DMS153 (cell line): ENCODE results near the gene ZSCAN21.

Experiments used
- DNase-seq: peaks from one replicate; lab custom pipeline; 2025; lab: John Stamatoyannopoulos, UW

ZSCAN21 gene

DNA sequence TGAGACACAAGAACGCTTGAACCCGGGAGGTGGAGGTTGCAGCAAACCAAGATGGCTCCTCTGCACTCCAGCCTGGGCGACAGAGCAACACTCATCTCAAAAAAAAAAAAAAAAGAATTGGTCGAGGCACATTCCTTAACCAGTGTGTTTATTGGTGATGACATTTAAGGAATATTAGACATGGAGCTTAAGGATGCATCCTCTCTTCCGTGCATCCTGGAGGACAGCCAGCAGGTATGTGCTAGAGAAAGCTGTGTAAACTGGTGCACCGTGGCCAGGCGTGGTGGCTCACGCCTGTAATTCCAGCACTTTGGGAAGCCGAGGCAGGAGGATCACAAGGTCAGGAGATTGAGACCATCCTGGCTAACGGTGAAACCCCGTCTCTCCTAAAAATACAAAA, 22.4 kb upstream of the ZSCAN21 start:
- no peak for DNase-seq

DNA sequence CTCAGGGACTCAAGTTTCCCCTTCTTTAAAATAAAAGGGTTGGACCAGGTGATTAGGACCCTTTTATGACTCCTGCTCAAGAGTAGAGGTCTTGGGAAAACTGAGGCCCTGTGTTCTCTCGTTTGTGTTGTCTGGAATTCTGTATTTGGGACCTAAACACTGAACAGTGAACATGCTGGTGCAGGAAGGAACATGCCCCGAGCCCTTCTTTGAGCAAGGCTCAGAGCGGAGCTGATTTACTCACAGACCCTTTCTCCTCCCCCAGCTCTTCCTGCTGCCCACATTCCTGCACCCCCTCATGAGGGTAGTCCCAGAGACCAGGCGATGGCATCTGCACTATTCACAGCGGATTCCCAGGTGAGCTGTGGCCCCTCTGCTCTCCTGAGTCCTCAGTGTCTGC, 20.0 kb upstream of the ZSCAN21 start:
- DNase-seq, result no peak

DNA sequence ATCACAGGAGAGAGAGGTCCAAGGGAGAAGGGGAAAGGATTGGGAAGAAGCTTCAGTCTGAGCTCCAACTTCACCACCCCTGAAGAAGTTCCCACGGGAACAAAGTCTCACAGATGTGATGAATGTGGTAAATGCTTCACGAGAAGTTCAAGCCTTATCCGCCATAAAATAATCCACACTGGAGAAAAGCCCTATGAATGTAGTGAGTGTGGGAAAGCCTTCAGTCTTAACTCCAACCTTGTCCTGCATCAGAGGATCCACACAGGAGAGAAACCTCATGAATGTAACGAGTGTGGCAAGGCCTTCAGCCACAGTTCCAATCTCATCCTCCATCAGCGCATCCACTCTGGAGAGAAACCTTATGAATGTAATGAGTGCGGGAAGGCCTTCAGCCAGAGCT, 16.0 kb upstream of the ZSCAN21 start:
- DNase-seq, result no peak

DNA sequence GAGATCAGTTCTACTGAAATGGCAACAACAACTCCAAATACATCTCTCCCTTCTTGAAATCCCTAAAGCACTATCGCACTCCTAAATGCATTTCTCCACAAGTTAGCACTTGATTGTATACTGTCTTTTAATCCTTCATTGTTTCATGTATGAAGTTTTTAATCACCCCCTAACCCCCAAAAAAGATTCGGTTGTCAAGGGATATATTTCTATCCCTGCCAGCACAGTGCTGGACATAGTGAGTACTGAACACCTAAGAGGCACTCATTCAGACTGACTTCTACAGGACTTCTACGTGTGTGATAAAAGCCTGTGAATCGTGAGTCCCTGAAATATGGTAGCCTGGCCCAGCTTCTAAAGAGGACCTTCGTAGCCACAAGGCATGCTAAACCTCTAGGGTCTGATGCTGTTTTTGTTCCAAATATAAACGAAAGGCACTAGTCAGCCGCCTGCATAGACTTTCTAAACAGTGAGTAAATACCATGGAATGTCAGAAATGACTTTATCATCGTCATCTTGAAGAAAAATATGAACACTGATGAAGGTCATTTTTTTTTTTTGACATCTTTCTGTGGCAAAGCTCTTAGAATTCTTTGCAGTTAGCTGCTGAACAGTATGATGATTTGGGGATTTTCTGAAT, 14.6 kb upstream of the ZSCAN21 start:
- DNase-seq, result no peak

DNA sequence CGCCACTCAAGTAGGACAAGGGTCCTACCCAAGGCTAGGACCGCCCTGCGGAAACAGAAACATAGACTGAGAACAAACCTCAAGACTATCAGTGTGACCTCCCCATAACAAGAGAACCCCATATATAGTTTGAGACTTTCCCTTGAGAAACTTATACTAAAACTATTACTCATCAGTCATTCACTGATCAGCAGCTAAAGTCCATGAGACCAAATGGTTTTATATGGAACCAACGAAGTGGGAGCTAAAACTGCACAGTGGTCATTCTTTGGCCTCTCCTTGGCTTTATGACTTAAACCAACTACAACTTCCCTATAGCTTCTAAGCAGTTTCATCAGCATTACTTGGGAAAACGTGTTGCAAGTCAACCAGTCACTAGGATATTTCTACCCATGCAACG, 13.7 kb upstream of the ZSCAN21 start:
- no peak for DNase-seq

DNA sequence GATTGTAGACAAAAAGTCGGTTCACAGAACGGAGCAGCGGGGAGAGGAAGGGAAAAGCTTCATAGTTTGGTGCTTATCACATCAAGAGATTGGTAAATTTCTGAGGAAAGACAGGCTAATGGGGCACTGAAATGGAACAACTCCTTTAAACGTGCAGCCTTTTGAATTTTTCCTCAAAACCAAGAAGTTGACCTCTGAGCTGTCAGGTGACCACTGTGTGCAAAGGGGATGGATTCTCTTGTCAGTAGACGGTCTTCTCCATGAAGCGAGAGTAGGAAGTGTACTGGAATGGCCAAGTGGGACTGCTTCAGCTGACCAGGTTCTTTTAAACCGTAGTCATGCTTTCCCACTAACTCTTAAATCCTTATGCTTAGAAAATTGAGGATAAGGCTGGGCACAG, 11.2 kb upstream of the ZSCAN21 start:
- no peak for DNase-seq

DNA sequence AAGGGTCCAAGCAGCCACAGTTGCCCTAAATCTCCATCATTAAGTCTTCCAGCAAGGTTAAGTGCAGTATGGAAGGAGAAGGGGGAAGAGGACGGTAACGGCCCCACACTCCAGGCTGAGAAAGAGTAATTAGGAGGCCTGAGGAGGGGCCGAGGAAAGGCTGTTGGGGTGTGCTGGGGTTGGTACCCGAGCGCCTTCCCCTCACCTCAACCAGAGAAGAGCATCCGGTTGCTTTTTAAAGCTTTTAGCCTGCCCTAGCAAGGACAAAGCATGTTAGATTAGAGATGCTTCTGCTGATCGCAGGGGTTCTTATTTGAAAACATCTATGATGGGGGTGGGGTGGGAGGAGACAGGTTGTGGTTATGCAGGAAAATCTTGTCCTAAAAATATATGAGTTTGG, 9.0 kb upstream of the ZSCAN21 start:
- no peak for DNase-seq

DNA sequence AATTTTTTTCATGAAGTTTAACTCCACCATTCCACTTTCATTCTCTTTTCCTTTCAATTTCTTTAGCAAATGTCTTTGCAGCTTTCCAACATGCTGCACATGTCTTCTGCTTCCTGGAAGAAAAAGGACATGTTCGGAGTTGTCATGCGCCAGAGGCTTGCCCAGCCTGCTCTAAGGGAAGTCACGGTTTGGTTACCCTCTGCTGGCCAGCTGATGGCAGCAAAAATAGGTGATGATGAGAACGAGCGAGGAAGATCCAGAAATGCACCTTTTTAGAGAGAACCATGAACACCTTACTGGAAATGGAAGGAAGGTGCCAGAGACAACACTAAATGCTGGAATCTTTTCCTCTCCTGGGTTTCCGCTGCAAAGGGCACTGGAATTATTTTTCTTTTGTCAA, 4.9 kb upstream of the ZSCAN21 start:
- DNase-seq, result no peak

DNA sequence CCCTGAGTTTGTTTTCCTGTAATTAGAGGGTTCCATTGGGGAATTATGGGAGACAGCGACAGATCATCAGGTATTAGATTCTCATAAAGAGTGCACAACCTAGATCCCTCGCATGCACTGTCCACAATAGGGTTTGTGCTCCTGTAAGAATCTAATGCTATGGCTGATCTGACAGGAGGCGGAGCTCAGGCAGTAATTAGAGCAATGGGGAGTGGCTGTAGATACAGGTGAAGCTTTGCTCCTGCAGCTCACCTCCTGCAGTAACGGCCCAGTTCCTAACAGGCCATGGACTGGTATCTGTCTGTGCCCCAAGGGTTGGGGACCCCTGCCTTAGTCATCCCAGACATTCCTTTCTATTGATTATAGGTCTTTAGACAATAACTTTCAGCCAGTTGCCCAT, 894 bp upstream of the ZSCAN21 start:
- DNase-seq, result no peak

DNA sequence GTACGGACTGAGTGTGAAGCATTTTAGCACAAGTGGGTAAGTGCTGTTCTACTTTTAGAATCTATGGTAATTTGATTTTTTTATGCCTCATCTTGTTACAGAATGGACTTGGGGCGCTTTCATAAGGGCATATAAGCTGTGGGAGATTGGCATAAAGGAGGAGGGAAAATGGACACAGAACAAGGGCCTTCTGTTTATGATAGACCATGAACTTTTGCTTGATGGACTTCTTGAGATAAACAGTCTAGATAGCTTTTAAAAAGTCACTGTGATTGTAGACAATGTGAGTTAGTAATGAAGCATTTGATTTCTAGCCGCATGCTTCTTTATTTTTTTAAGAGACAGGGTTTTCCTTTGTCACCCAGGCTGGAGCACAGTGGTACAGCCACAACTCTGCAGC, 2.0 kb downstream of the ZSCAN21 start:
- DNase-seq, result no peak

DNA sequence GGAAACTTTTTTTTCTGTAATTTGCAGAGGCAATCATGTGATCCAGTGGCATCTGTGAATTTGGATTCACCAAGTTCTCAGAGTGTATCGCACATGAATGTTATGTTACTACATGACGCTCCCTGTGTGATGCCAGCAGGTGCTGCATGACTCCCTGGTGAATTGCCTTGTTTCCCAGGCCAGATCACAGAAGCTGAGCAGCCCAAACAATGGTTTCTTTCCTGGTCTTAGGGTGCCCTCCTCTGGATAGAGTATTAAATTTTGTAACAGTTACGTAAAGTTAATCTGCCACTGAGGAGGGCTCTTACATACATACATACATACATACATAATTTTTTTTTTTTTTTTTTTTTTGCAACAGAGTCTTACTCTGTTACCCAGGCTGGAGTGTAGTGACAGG, 3.6 kb downstream of the ZSCAN21 start:
- peak; percentile 72 for DNase-seq

DNA sequence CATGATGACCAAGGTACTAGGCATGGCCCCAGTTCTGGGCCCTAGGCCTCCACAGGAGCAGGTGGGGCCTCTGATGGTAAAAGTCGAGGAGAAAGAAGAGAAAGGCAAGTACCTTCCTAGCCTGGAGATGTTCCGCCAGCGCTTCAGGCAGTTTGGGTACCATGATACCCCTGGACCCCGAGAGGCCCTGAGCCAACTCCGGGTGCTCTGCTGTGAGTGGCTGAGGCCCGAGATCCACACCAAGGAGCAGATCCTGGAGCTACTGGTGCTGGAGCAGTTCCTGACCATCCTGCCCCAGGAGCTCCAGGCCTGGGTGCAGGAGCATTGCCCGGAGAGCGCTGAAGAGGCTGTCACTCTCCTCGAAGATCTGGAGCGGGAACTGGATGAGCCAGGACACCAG, 7.4 kb downstream of the ZSCAN21 start:
- no peak for DNase-seq

DNA sequence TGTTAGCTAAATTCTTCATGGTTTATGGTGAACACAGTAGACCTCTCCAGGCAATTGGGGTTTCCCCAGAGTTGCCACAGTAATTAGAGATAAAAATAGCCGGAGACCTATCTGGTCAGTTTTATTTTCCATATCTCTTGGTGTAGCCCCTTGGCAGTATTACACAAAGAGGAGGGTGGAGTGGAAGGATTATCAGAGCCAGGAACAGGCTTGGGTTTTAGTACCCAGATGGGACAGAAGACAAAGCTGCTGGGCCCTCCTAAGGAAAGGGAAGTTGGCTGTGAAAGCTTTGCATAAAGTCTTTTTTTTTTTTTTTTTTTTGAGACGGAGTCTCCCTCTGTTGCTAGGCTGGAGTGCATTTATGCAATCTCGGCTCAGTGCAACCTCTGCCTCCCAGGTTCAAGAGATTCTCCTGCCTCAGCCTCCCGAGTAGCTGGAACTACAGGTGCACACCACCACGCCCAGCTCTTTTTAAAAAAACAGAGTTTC, 9.7 kb downstream of the ZSCAN21 start:
- DNase-seq, result no peak

DNA sequence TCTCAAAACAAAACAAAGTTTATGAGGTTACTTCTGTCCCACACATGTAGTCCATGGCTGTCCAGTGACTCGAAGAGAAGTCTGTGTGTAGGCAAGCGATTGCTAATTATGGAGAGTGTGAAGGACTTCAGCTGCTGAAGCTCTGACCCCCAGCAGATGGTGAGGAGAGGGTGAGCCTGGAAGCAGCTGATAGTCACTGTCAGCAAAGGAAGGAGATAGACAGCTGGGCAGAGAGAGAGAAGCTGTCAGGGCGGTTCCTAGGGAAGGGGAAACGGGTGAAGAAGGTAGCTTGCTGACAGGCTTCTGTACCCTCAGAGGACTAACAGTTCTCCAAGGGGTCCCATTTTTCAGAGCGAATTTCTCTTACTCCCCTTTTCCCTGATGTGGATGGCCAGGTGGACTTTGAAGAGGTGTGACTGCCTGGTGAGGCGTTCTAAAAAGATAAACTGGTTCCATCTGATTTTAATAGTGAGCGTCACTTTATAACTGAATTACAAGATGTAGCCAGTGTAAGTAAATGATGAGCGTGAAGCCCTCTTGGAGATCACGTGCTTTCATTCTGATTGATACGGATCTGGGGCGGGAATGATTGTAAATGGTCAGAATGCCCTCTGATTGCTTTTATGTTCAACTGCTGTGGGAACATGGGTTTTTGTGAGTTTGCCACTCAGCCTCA, 12.1 kb downstream of the ZSCAN21 start:
- DNase-seq, result no peak

DNA sequence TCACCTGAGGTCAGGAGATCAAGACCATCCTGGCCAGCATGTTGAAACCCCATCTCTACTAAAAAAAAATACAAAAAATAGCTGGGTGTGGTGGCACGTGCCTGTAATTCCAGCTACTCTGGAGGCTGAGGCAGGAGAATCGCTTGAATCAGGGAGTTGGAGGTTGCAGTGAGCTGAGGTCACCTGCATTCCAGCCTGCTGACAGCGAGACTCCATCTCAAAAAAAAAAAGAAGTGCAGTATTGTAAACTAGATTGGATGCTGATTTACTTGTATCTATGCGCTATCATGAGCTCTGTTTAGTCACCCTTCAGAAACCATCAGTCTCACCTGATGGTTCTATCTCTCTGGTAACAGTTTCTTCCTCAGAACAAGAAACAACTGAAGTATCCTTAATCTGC, 13.8 kb downstream of the ZSCAN21 start:
- no peak for DNase-seq

DNA sequence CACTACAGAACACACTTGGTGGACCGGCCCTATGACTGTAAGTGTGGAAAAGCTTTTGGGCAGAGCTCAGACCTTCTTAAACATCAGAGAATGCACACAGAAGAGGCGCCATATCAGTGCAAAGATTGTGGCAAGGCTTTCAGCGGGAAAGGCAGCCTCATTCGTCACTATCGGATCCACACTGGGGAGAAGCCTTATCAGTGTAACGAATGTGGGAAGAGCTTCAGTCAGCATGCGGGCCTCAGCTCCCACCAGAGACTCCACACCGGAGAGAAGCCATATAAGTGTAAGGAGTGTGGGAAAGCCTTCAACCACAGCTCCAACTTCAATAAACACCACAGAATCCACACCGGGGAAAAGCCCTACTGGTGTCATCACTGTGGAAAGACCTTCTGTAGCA, 14.6 kb downstream of the ZSCAN21 start:
- DNase-seq, result no peak

DNA sequence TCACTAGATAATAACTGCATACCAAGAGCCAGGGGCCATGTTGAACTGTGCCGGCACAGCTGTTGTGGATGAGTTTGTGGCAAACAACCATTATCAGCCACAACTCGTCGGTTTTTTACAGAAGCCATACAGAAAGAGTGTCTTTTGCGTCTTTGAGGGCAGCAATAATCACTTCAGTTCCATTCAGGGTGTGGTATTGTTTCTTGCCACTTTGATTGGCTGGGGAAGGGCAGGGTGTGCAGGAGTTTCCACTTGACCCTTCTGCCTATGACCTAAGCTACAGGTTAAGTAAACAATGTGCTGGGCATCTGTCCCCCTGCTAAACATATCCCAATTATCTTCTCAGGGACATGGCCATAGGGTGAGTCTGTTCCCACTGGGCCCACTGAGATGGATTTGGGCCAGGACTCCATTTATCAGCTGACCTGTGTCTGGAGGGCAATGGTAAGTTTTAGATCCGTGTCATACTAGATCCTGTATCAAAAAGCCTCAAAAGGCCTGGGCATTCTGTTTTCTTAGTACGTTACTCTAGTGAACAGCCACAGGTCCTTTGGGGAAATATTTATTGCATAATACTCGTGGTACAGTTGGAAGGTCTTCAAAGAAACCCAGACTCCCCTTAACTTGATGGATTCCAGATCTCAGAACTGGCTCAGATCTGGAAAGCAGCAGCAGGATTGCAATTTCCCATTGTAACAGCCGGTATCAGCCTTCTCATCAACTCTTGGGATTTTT, 16.0 kb downstream of the ZSCAN21 start:
- no peak for DNase-seq

DNA sequence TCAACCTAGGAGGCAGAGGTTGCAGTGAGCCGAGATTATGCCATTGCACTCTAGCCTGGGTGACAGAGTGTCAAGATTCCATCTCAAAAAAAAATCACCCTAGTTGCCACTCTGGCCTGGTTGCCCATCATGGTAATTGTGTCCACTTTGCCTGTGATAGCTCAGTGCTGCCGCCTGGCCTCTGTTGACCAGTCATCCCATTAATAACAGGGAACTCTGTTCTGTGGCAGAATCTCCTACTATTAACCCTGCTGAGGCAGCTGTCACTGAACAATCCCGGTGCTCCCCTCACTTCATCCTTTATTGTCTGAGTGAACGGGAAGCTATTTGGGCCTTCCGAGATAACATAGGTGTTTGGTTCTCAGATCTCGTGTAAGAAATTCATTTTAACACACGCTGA, 17.4 kb downstream of the ZSCAN21 start:
- DNase-seq, result no peak

DNA sequence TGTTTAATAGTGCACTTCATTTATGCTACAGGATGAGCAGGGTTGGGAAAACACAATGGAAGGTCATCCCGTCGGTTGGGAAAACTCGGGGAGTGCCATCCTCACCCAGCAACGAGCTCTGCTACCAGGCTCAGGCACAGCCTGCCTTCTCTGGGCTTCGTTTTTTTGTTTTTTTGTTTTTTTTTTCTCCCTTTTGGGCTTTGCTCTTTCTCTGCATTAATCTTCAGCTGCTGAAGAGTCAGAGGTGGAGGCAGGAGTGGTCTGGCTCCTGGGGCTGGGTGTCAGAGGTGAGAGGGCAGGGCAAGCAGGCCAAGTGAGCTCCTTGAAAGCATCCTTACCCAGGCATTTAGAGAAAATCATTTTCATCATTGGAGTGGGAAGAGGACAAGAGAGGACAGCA, 20.4 kb downstream of the ZSCAN21 start:
- DNase-seq, result no peak

DNA sequence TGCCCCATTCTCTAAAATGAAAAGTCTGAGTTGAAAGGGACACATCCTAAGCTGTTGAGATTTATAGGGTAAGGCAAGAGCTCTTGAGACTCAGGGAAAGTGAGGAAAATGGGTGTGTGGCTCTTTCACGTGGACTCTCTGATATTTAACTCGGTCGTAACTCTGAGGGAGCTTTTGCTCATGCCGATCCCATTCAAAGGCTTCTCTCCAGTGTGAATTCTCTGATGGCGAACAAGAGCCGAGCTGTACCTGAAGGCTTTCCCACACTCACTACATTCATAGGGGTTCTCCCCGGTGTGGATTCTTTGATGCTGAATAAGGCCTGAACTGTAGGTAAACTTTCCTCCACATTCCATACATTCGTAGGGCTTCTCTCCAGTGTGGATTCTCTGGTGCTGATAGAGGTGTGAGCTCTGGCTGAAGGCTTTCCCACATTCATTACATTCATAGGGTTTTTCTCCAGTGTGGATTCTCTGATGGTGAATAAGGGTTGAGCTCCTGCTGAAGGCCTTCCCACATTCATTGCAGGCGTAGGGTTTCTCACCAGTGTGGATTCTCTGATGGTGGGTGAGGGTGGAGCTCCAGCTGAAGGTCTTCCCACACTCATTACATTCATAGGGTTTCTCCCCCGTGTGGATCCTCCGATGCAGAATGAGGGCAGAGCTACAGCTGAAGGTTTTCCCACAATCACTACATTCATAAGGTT, 21.6 kb downstream of the ZSCAN21 start:
- DNase-seq, result no peak

DNA sequence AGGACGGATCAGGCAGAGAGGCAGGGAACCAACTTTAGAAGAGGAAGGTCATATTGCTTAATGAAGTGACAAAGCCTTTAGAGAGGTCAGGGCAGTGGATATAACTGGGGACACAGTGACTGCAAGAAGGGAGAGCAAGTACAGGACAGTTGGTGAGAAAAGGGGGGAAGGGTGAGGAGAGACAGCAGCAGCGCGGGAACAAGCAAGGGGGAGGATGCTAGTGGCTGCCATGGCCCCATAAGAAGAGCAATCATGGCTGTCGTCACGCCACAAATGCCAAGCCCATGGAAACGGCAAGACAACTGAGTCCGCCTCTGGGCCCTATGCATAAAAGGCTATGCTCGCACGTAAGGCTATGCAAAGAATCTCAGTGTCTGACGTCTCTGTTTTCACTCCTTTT, 22.9 kb downstream of the ZSCAN21 start:
- DNase-seq, result no peak

DNA sequence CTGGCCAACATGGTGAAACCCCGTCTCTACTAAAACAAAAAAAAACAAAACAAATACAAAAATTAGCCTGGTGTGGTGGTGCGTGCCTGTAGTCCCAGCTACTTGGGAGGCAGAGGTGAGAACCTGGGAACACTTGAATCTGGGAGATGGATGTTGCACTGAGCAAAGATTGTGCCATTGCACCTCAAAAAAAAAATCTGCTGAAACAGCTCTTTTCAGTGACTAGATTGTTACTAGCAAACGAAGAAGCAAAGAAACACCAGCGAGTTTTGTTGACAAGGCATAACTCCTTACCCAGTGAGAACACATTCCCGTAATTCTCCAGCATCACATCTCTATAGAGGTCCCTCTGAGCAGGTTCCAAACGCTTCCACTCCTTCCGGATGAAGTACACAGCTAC, 25.3 kb downstream of the ZSCAN21 start:
- DNase-seq, result no peak

DNA sequence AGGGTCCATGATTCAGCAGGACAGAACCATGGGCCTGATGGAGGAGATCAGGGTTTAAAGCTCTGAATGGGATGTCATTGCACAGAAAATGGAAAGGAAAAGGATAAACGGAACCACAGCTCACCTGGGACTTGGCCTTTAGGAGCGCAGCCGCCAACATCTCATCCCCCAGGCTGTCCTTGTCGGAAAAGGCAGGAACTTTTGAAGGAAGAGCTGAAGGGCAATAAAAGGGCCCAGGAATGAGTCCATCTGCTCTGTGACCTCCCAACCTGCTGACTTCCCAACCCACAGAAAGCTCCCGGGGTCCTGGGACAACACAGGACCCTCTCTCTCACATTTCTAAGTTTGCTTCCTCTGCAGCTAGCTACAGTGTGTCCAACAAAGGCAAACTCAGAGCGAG, 25.8 kb downstream of the ZSCAN21 start:
- DNase-seq, result no peak
